K562 (cell line): ENCODE data around the gene GABRQ. TPM values are rescaled to one million over a fixed set of nuclear protein-coding genes. Genes with fewer than 3 reads are reported as not detected.

Experiments used
- ATAC-seq: fragments of 200-7000 bp; cut with Tn5 transposase; 3 replicates; pipeline ENCODE4 v1.9.1; 2020; ENCODE audit warnings: moderate library complexity
- BruUV-seq: library from RNA; stranded (reverse); fragments of 400-500 nt; replicated peaks from 2 replicates; lab custom pipeline; 2021; lab: Mats Ljungman, UMichigan
- CTCF ChIA-PET: fragments of 300-600 bp; formaldehyde crosslinking; extraction: SDS; loops from one replicate; lab custom pipeline; 2021; ENCODE audit warnings: low intra/inter-chr PET ratio; lab: Yijun Ruan, JAX
- POLR2A ChIA-PET: fragments of 300-600, 350-650 bp; sonication (Branson Sonifier 250); formaldehyde crosslinking; extraction: SDS; loops from one replicate; lab custom pipeline; 2021; ENCODE audit warnings: antibody characterized with exemption, inconsistent platforms; lab: Yijun Ruan, JAX
- DNase-seq, 4 experiments: peaks; one replicate each; pipeline versions ENCODE4 v3.0.0 to v3.0.0-alpha.2; 2011 to 2018; ENCODE audit warnings: low spot score in 3 of 4, mixed read lengths in 3 of 4; ENCODE audit errors: extremely low read depth in 1 of 4
- FAIRE-seq: peaks from 2 replicates; lab custom pipeline; 2011; peaks lifted over from hg19 to GRCh38; lab: Jason Lieb, UNC
- H2AFZ ChIP-seq: 2 replicates; pipeline ENCODE4 v1.6.0; 2011; ENCODE audit warnings: low read depth, low read length, control low read depth, inconsistent platforms
- H3K27ac ChIP-seq: fragments of 200-600 bp; 3 replicates; pipeline ENCODE4 v1.8.0; 2011; ENCODE audit warnings: low read depth, mild to moderate bottlenecking, control low read depth, inconsistent platforms, low read length, moderate library complexity, mixed read lengths; ENCODE audit errors: extremely low read depth
- H3K27me3 ChIP-seq, 2 experiments: fragments of 300-600 bp in 1 of 2; 2 replicates in 1 of 2; 3 replicates in 1 of 2; pipeline versions ENCODE4 v1.6.0 to v1.8.0; 2011; ENCODE audit warnings: inconsistent platforms in 2 of 2, low read length in 2 of 2, mild to moderate bottlenecking in 1 of 2, mixed read lengths in 1 of 2, moderate library complexity in 1 of 2; ENCODE audit not compliant: control insufficient read depth in 2 of 2, insufficient read depth in 2 of 2
- H3K36me3 ChIP-seq: fragments of 300-600 bp; 3 replicates; pipeline ENCODE4 v1.8.0; 2011; ENCODE audit warnings: mild to moderate bottlenecking, low read length, inconsistent platforms; ENCODE audit not compliant: control insufficient read depth, insufficient read depth
- H3K4me1 ChIP-seq, 2 experiments: fragments of 200-600 bp in 1 of 2; replicated peaks in 1 of 2; 2 replicates in 1 of 2; 3 replicates in 1 of 2; pipeline versions ENCODE4 v1.5.1 to v1.8.0; 2011; ENCODE audit warnings: inconsistent platforms in 2 of 2, low read length in 2 of 2, mild to moderate bottlenecking in 1 of 2, mixed read lengths in 1 of 2, moderate library complexity in 1 of 2; ENCODE audit not compliant: control insufficient read depth in 2 of 2, insufficient read depth in 2 of 2
- H3K4me2 ChIP-seq: 2 replicates; pipeline ENCODE4 v1.6.1; 2011; ENCODE audit warnings: low read length, control low read depth, inconsistent platforms, mixed read lengths; ENCODE audit not compliant: insufficient read depth
- H3K4me3 ChIP-seq: fragments of 200-600 bp; sonication (generic), shearing (Covaris generic); 2 replicates; pipeline ENCODE4 v1.5.1; 2016; ENCODE audit warnings: control low read depth, inconsistent platforms
- H3K79me2 ChIP-seq: fragments of 200-600 bp; 3 replicates; pipeline ENCODE4 v1.8.0; 2011; ENCODE audit warnings: low read length, inconsistent platforms; ENCODE audit not compliant: control insufficient read depth, insufficient read depth
- H3K9ac ChIP-seq, 2 experiments: 2 replicates each; pipeline versions ENCODE4 v1.6.0 to v1.6.1; 2011; ENCODE audit warnings: low read depth in 2 of 2, low read length in 2 of 2, control low read depth in 1 of 2, inconsistent platforms in 1 of 2, mild to moderate bottlenecking in 1 of 2, mixed read lengths in 1 of 2; ENCODE audit not compliant: insufficient read depth in 1 of 2
- H3K9me1 ChIP-seq: one replicate; pipeline ENCODE4 v1.6.0; 2011; ENCODE audit warnings: inconsistent platforms, mild to moderate bottlenecking, low read length, moderate library complexity; ENCODE audit not compliant: control insufficient read depth, insufficient read depth
- H3K9me3 ChIP-seq: replicated peaks from 2 replicates; pipeline ENCODE4 v1.5.1; 2011; ENCODE audit warnings: low read depth, low read length, inconsistent platforms; ENCODE audit not compliant: control insufficient read depth, insufficient read depth
- H4K20me1 ChIP-seq: replicated peaks from 2 replicates; pipeline ENCODE4 v1.6.1; 2011; ENCODE audit warnings: low read length, inconsistent platforms, mixed read lengths; ENCODE audit not compliant: control insufficient read depth, insufficient read depth
- ATF7 ChIP-seq: fragments of 450-650 bp; IDR thresholded peaks from 2 replicates; pipeline ENCODE4 v1.7.1; 2014; ENCODE audit warnings: mild to moderate bottlenecking, moderate library complexity
- CEBPG ChIP-seq, 3 experiments: fragments of 200-800 bp in 1 of 3; sonication (Bioruptor generic) in 1 of 3; sonication (generic) in 1 of 3; formaldehyde crosslinking in 1 of 3; IDR thresholded peaks in 2 of 3; conservative IDR thresholded peaks in 1 of 3; 2 replicates each; pipeline versions ENCODE4 v1.6.1 to v1.8.0; 2016 to 2022; ENCODE audit warnings: missing compliant biosample characterization in 2 of 3, missing genetic modification characterization in 2 of 3, mild to moderate bottlenecking in 1 of 3, missing genetic modification reagents in 1 of 3
- MCM5 ChIP-seq: fragments of 450-650 bp; IDR thresholded peaks from 2 replicates; pipeline ENCODE4 v1.6.1; 2016; ENCODE audit warnings: low read depth
- NFIC ChIP-seq: fragments of 450-650 bp; IDR thresholded peaks from 2 replicates; pipeline ENCODE4 v1.6.1; 2017; ENCODE audit warnings: mild to moderate bottlenecking, inconsistent platforms
- TCFL5 ChIP-seq: fragments of 250-450 bp; sonication (Bioruptor Pico); conservative IDR thresholded peaks from 2 replicates; pipeline ENCODE4 v1.6.1; 2021; ENCODE audit warnings: mild to moderate bottlenecking, moderate library complexity, matching md5 sums
- TRIM24 ChIP-seq, 2 experiments: fragments of 450-650 bp; IDR thresholded peaks; 2 replicates each; pipeline ENCODE4 v1.6.1; 2016
- ZNF316 ChIP-seq: fragments of 450-650 bp; IDR thresholded peaks from 2 replicates; pipeline ENCODE4 v1.6.1; 2016
- ZNF407 ChIP-seq: fragments of 450-650 bp; IDR thresholded peaks from 2 replicates; pipeline ENCODE4 v1.6.1; 2016; ENCODE audit warnings: low read depth
- ZNF57 ChIP-seq: fragments of 450-650 bp; formaldehyde crosslinking; IDR thresholded peaks from 2 replicates; pipeline ENCODE4 v1.4.0; 2020; ENCODE audit warnings: mild to moderate bottlenecking, moderate library complexity
- WGBS: fragments of 100-300 bp; shearing (Covaris generic); methylation state at CpG from one replicate; pipeline ENCODE4 v1.1.6; 2016; ENCODE audit warnings: low coverage, mixed read lengths; ENCODE audit not compliant: insufficient coverage; ENCODE audit errors: missing lambda C conversion rate; 5-methylcytosine and 5-hydroxymethylcytosine counted together
- in situ Hi-C: fragments of 300-500 bp; cut with MboI; formaldehyde crosslinking; loops from 4 replicates; pipeline ENCODE4 v1.15.0; 2018; ENCODE audit warnings: inconsistent platforms, mixed read lengths
- intact Hi-C: fragments of 100-400 bp; cut with micrococcal nuclease; formaldehyde crosslinking; loops from 2 replicates; pipeline ENCODE4 v1.14.2; 2022
- polyA plus RNA-seq, 8 experiments: library from polyadenylated mRNA; depleted of rRNA in 4 of 8; stranded (reverse) in 5 of 8; unstranded in 3 of 8; fragments of >200 nt; fragmentation: Nextera tagmentation in 2 of 8; fragmentation: Illumina TruSeq in 1 of 8; extraction: Ambion mirVana in 2 of 8; extraction: Trizol in 1 of 8; gene quantifications; 2 replicates each; pipeline versions ENCODE4 v1.2.1 to v1.2.3, GENCODE V29; 2011 to 2014; ENCODE audit warnings: inconsistent platforms in 1 of 8, missing spikeins in 1 of 8
- total RNA-seq, 7 experiments: library from RNA; depleted of rRNA in 6 of 7; stranded (reverse); fragments of >200 nt in 6 of 7; fragmentation: Illumina TruSeq in 2 of 7; extraction: Trizol in 2 of 7; gene quantifications; 2 replicates each; pipeline versions ENCODE4 v1.2.1 to v1.2.3, GENCODE V29; 2011 to 2021; ENCODE audit warnings: low replicate concordance in 1 of 7

The GABRQ gene
- total and polyA plus RNA-seq, 9 of the 15 experiments (the other 6 are each of a cell fraction or from before 2014, with no cell fraction given): 0.25 to 3.2 (median 1.8) TPM

- Histone ChIP-seq H3K4me1 (no peaks in the 10 kb centered on the region; a peak in 1 of 5 replicates), H3K36me3 (no peaks in the 10 kb centered on the region), H3K27me3 (no peaks in the 10 kb centered on the region), H3K9me1 (no peaks in the 10 kb centered on the region), H3K4me2 (no peak overlapping the region), H3K27ac (no peak overlapping the region), H2AFZ (no peak overlapping the region), H3K9me3 (no peaks in the 10 kb centered on the region), H4K20me1 (0 out of 2 replicates have a peak, but pooled peaks cover 2% of the 10 kb centered on the region), H3K9ac (no peak overlapping the region), H3K79me2 (no peaks in the 10 kb centered on the region), H3K4me3 (no peak overlapping the region)
- WGBS: 24% methylated on average over 4 of the region's 4 CpGs
- DNase-seq (no peak), ATAC-seq (no peak), FAIRE-seq (no peak)
- CTCF ChIA-PET: no interaction called here
- in situ Hi-C loops (no loop called here), intact Hi-C loops (no loop called here)
- TF ChIP-seq CEBPG (CRISPR knock-in tag; IDR thresholded peaks at IDR 0.05) (peak; percentile 60), CEBPG (tag; conservative IDR thresholded peaks at IDR 0.05 in 1 of 2, IDR thresholded peaks at IDR 0.05 in 1 of 2) (no peak; a peak in 1 of 4 replicates), TRIM24 (IDR thresholded peaks at IDR 0.05) (peak in 1 of 2 experiments; percentile 52; a peak in 1 of 4 replicates), TCFL5 (CRISPR knock-in tag) (no peak), NFIC (peak; percentile 32; the same call in 1 of the 2 replicates)
- POLR2A ChIA-PET: no interaction called here
- BruUV-seq: no TSS peak
Observed at GRCh38 chrX:152663086-152663485, 25.4 kb downstream of the GABRQ start.

GRCh38 chrX:152674135-152674534 lies 36.4 kb downstream of the GABRQ start:
- ChIA-PET POLR2A (no interaction called here), CTCF (no interaction called here)
- H3K9me3 ChIP-seq: no peaks in the 10 kb centered on the region
- H3K27ac ChIP-seq: no peak overlapping the region
- DNase-seq (no peak), FAIRE-seq (no peak), ATAC-seq (no peak)
- no peaks in the 10 kb centered on the region for H3K36me3 ChIP-seq
- no peaks in the 10 kb centered on the region for H3K9me1 ChIP-seq
- no peak overlapping the region for H2AFZ ChIP-seq
- H3K9ac ChIP-seq: no peak overlapping the region
- BruUV-seq: no TSS peak
- in situ Hi-C loops: loop anchor here (10.0 kb wide), 1 partner anchor 111 kb away; no protein-coding TSS in a partner anchor
- WGBS: 0% methylated on average over 1 of the region's 2 CpGs
- intact Hi-C loops: no loop called here
- no peak overlapping the region for H3K4me2 ChIP-seq
- H3K4me1 ChIP-seq: peaks cover 0 to 4% of the 10 kb centered on the region in 2 experiments; a peak in 2 of 5 replicates
- H3K79me2 ChIP-seq: no peaks in the 10 kb centered on the region
- no peaks in the 10 kb centered on the region for H4K20me1 ChIP-seq
- no peak overlapping the region for H3K4me3 ChIP-seq
- H3K27me3 ChIP-seq: no peaks in the 10 kb centered on the region
- TF ChIP-seq ZNF57 (CRISPR knock-in tag) (no peak), TRIM24 (IDR thresholded peaks at IDR 0.05) (no peak), ZNF316 (peak; percentile 77), MCM5 (no peak), ZNF407 (no peak), ATF7 (no peak)
